Dermis blood vessel endothelial cell (primary cell): ENCODE results near the gene RPL36AL. TPM values are rescaled to one million over a fixed set of nuclear protein-coding genes. Genes with fewer than 3 reads are reported as not detected.

Source experiments
- DNase-seq: peaks from one replicate; pipeline ENCODE4 v3.0.0; 2010
- total RNA-seq: library from RNA; depleted of rRNA; stranded (reverse); fragments of >200 nt; gene quantifications from 2 replicates; pipeline ENCODE4 v1.2.3, GENCODE V29; 2014

The RPL36AL gene
- total RNA-seq, 1 donor from 2014 or later, result 210 TPM

GRCh38 chr14:49579841-49580240, 40.6 kb downstream of the RPL36AL start:
- DNase-seq, result no peak

GRCh38 chr14:49578141-49578540, 42.3 kb downstream of the RPL36AL start:
- DNase-seq, result no peak

GRCh38 chr14:49574038-49574437, 46.4 kb downstream of the RPL36AL start:
- DNase-seq, result no peak

- no peak for DNase-seq
Measured at GRCh38 chr14:49569281-49569680, 51.1 kb downstream of the RPL36AL start.

Other genes with a start within 250 kb of the RPL36AL start
- gene RPS29, start 34.2 kb downstream of the RPL36AL start, total RNA-seq, result 539 and 3,318 TPM in 2 replicates
- gene LRR1, start 21.7 kb downstream of the RPL36AL start, total RNA-seq, result 15.7 and 26.0 TPM in 2 replicates
- 98.6 and 104 TPM in 2 replicates for gene MGAT2, start 173 bp upstream of the RPL36AL start, total RNA-seq
- 9.8 and 12.3 TPM in 2 replicates for gene DNAAF2, start 14.6 kb upstream of the RPL36AL start, total RNA-seq
- 8.7 and 13.9 TPM in 2 replicates for gene POLE2, start 67.6 kb upstream of the RPL36AL start, total RNA-seq
- 1.6 and 6.6 TPM in 2 replicates for gene KLHDC1, start 72.5 kb upstream of the RPL36AL start, total RNA-seq
- 49.0 and 53.6 TPM in 2 replicates for gene KLHDC2, start 147.5 kb upstream of the RPL36AL start, total RNA-seq
- gene NEMF, start 232.2 kb upstream of the RPL36AL start, total RNA-seq, result 72.0 and 74.0 TPM in 2 replicates